ENCODE results near the gene CLDN24.

The CLDN24 gene

GRCh38 chr4:183347566-183347965 lies 25.3 kb upstream of the CLDN24 start:
- H3K4me3 ChIP-seq (ENCODE audit: low read depth, low read length): no peak overlapping the region
- DNase-seq (ENCODE audit: low read depth): no peak
- TF ChIP-seq, protein P1, sequence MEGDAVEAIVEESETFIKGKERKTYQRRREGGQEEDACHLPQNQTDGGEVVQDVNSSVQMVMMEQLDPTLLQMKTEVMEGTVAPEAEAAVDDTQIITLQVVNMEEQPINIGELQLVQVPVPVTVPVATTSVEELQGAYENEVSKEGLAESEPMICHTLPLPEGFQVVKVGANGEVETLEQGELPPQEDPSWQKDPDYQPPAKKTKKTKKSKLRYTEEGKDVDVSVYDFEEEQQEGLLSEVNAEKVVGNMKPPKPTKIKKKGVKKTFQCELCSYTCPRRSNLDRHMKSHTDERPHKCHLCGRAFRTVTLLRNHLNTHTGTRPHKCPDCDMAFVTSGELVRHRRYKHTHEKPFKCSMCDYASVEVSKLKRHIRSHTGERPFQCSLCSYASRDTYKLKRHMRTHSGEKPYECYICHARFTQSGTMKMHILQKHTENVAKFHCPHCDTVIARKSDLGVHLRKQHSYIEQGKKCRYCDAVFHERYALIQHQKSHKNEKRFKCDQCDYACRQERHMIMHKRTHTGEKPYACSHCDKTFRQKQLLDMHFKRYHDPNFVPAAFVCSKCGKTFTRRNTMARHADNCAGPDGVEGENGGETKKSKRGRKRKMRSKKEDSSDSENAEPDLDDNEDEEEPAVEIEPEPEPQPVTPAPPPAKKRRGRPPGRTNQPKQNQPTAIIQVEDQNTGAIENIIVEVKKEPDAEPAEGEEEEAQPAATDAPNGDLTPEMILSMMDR (IDR thresholded peaks at IDR 0.05; ENCODE audit: low read depth, low read length, missing control alignments): no peak

DNA sequence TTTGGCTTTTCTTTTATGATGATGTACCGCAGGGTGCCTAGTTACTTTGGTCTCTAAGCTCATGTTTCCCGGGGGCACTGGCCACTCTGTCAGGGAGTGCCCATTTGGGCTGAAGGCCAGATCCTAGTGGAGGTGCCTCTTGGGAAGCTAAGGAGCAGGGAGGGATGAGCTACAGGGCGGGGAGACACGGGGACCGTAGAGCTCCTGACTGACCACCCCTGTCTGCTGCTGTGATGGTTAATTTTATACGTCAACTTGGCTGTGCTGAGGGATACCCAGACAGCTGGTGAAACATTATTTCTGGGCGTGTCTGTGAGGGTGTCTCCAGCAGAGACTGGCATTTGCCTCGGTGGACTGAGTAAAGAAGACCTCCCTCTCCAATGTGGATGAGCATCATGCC lies 24.9 kb upstream of the CLDN24 start:
- TF ChIP-seq, protein P1 (IDR thresholded peaks at IDR 0.05; ENCODE audit: low read depth, low read length, missing control alignments): no peak
- DNase-seq (ENCODE audit: low read depth): no peak
- H3K4me3 ChIP-seq (ENCODE audit: low read depth, low read length): no peak overlapping the region

DNA sequence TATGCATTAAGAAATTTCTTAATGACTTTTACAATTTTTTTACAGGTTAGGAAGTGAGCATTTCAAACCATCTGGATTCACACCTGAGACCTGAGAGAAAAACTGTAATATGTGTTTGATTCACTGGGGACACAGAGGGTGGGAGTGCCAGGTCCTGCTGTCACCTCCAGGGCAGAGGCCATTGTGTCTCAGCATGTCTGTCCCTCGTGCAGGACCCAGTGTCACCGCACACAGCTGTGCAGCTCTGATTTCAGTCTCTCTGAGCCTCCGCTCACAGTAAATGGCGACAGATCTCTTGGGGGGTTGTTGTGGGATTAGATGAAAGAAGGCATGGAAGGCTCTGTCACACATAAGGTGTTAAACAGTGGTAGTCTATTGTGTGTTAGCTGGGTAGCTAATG lies 23.0 kb upstream of the CLDN24 start:
- no peak for DNase-seq (ENCODE audit: low read depth)

DNA sequence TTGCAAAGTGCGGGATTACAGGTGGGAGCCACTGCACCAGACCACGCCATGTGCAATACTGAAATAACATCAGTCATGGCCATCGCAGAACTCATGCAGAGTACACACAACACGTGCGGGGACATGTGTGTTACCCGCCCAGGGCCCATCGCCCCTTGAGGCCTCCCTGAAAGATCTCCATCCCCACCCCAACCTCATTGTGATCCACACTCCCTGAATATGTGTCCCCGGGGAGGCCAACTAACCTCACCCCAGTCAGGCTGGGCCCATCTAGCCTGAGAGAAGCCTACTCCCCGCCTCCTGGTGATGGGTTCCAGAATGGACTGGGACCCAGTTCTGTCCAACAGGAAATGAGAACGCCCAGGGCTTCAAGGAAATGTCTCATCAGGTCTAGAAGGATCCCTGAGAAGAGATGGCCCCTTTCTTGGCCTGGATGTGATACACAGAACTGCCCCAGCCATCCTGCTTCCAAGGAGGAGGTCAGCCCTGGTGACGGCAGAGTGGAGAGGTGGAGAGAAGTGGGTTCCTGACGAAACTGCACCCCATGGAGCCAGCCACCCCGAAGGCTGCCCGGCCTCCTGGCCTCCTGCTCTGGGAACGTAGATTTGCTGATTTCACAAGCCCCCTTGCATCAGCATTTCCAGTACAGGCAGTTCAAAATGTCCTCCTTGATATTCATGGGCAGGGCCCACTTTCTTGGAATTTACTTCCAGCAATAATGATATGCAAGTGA lies 22.5 kb upstream of the CLDN24 start:
- no peak overlapping the region for H3K4me3 ChIP-seq (ENCODE audit: low read depth, low read length)
- TF ChIP-seq, protein P1 (IDR thresholded peaks at IDR 0.05; ENCODE audit: low read depth, low read length, missing control alignments): no peak

More for the DNA sequence above, 23.0 kb upstream of the CLDN24 start:
- TF ChIP-seq, protein P1 (IDR thresholded peaks at IDR 0.05; ENCODE audit: low read depth, low read length, missing control alignments): no peak
- no peak overlapping the region for H3K4me3 ChIP-seq (ENCODE audit: low read depth, low read length)

GRCh38 chr4:183343730-183344129 lies 21.5 kb upstream of the CLDN24 start:
- no peak overlapping the region for H3K4me3 ChIP-seq (ENCODE audit: low read depth, low read length)
- DNase-seq (ENCODE audit: low read depth): no peak
- TF ChIP-seq, protein P1 (IDR thresholded peaks at IDR 0.05; ENCODE audit: low read depth, low read length, missing control alignments): no peak

More for the DNA sequence above, 22.5 kb upstream of the CLDN24 start:
- DNase-seq (ENCODE audit: low read depth): no peak

- no peak overlapping the region for H3K4me3 ChIP-seq (ENCODE audit: low read depth, low read length)
- DNase-seq (ENCODE audit: low read depth): no peak
- TF ChIP-seq, protein P1 (IDR thresholded peaks at IDR 0.05; ENCODE audit: low read depth, low read length, missing control alignments): no peak
Observed at GRCh38 chr4:183342541-183343533, 20.6 kb upstream of the CLDN24 start.
